A673 (cell line): ENCODE results near the gene ARHGAP26. TPM values are rescaled to one million over a fixed set of nuclear protein-coding genes. Genes with fewer than 3 reads are reported as not detected.

Experiments
- BruUV-seq: library from RNA; stranded (reverse); fragments of 400-500 nt; replicated peaks from 2 replicates; lab custom pipeline; 2021; lab: Mats Ljungman, UMichigan
- CTCF ChIA-PET: fragments of 300-600 bp; sonication (Branson Sonifier 250); formaldehyde crosslinking; loops from one replicate; lab custom pipeline; 2022; ENCODE audit warnings: antibody characterized with exemption; lab: Charles Lee
- POLR2A ChIA-PET: fragments of 300-600 bp; sonication (Branson Sonifier 250); formaldehyde crosslinking; loops from one replicate; lab custom pipeline; 2022; ENCODE audit warnings: antibody characterized with exemption; ENCODE audit not compliant: low non-redundant PET; lab: Charles Lee
- DNase-seq: peaks from one replicate; pipeline ENCODE4 v3.0.0-alpha.2; 2015; ENCODE audit warnings: low spot score
- H3K27ac ChIP-seq: fragments of 200-600 bp; sonication (generic); 2 replicates; pipeline ENCODE4 v1.5.1; 2016; ENCODE audit warnings: mixed run types, low read depth, mild to moderate bottlenecking, mixed read lengths, antibody characterized with exemption, low read length; ENCODE audit not compliant: poor library complexity, severe bottlenecking
- H3K27me3 ChIP-seq: fragments of 200-600 bp; sonication (generic); replicated peaks from 2 replicates; pipeline ENCODE4 v1.6.1; 2017; ENCODE audit warnings: mixed run types, low read depth, mild to moderate bottlenecking, mixed read lengths, antibody characterized with exemption, low read length; ENCODE audit not compliant: insufficient read depth, poor library complexity
- H3K36me3 ChIP-seq: fragments of 200-600 bp; sonication (generic); 2 replicates; pipeline ENCODE4 v1.6.1; 2016; ENCODE audit warnings: mixed run types, mild to moderate bottlenecking, mixed read lengths, antibody characterized with exemption, low read length; ENCODE audit not compliant: insufficient read depth, poor library complexity, severe bottlenecking
- H3K4me1 ChIP-seq: fragments of 200-600 bp; sonication (generic); 2 replicates; pipeline ENCODE4 v1.6.1; 2017; ENCODE audit warnings: mixed run types, mild to moderate bottlenecking, mixed read lengths, antibody characterized with exemption, low read length; ENCODE audit not compliant: insufficient read depth, poor library complexity, severe bottlenecking
- H3K4me3 ChIP-seq: fragments of 200-600 bp; sonication (generic); 2 replicates; pipeline ENCODE4 v1.5.1; 2016; ENCODE audit warnings: low read depth, mixed run types, mild to moderate bottlenecking, mixed read lengths, low read length; ENCODE audit not compliant: poor library complexity, severe bottlenecking
- H3K9me3 ChIP-seq: fragments of 200-600 bp; sonication (generic); 2 replicates; pipeline ENCODE4 v1.6.1; 2016; ENCODE audit warnings: mixed run types, low read depth, mild to moderate bottlenecking, mixed read lengths, antibody characterized with exemption, low read length; ENCODE audit not compliant: poor library complexity, severe bottlenecking
- CTCF ChIP-seq: fragments of 300-800, 200-600 bp; sonication (generic); conservative IDR thresholded peaks from 2 replicates; pipeline ENCODE4 v1.5.1; 2017; ENCODE audit warnings: low read depth, mild to moderate bottlenecking, antibody characterized with exemption, low read length, moderate library complexity, mixed read lengths
- EZH2 ChIP-seq: fragments of 200-600 bp; sonication (generic); IDR thresholded peaks from 2 replicates; pipeline ENCODE4 v1.6.1; 2017; ENCODE audit warnings: borderline replicate concordance, low read depth, mild to moderate bottlenecking, mixed read lengths, antibody characterized with exemption, low read length; ENCODE audit not compliant: poor library complexity, severe bottlenecking
- intact Hi-C: fragments of 100-400 bp; cut with micrococcal nuclease; formaldehyde crosslinking; loops from one replicate; pipeline ENCODE4 v1.10.0; 2022; ENCODE audit not compliant: unreplicated experiment
- total RNA-seq: library from RNA; stranded (reverse); gene quantifications from 2 replicates; pipeline ENCODE4 v1.2.3, GENCODE V29; 2021

The ARHGAP26 gene
- total RNA-seq, 1 experiment from 2014 or later: 25.5 TPM

DNA sequence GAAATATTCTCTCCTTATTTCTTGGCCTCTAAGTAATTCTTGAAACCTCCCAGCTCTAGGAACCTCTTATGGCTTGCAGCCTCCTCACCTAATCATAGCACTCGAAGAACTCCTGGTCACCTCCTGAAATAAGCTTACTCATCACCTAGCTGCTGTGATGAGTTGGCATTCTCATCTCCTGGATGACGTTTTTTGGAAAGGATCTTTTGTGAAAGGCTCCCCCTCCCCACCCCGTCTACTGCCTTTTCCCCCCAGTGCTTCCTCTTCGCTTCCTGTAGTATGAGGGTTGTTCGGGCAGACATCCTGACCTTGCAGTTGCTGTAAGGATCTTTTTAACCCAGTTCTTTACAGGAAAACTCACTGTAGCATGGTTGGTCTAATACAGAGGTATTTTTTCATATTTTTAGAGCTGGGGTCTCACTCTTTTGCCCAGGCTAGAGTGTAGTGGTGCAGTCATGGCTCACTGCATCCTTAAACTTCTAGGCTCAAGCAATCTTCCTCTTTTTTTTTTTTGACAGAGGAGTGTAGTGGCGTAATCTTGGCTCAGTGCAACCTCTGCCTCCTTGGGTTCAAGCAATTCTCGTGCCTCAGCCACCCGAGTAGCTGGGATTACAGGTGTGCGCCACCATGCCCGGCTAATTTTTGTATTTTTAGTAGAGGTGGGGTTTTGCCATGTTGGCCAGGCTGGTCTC lies 41.8 kb downstream of the ARHGAP26 start:
- CTCF ChIA-PET: no interaction called here
- POLR2A ChIA-PET: no interaction called here
- TF ChIP-seq EZH2 (no peak), CTCF (no peak)
- Histone ChIP-seq H3K4me1 (peaks cover 29% of the 10 kb centered on the region), H3K36me3 (no peaks in the 10 kb centered on the region), H3K4me3 (no peak overlapping the region), H3K27me3 (no peaks in the 10 kb centered on the region), H3K27ac (no peak overlapping the region), H3K9me3 (no peaks in the 10 kb centered on the region)
- intact Hi-C loops: no loop called here
- BruUV-seq: no TSS peak
- no peak for DNase-seq

GRCh38 chr5:142813220-142813619 lies 43.0 kb downstream of the ARHGAP26 start:
- intact Hi-C loops: no loop called here
- H3K4me3 ChIP-seq: no peak overlapping the region
- no peak for DNase-seq
- TF ChIP-seq CTCF: no peak
- no TSS peak for BruUV-seq
- H3K9me3 ChIP-seq: no peaks in the 10 kb centered on the region
- ChIA-PET POLR2A (no interaction called here), CTCF (no interaction called here)
- H3K27ac ChIP-seq: no peak overlapping the region
- H3K27me3 ChIP-seq: no peaks in the 10 kb centered on the region
- H3K36me3 ChIP-seq: no peaks in the 10 kb centered on the region
- H3K4me1 ChIP-seq: peaks cover 32% of the 10 kb centered on the region

GRCh38 chr5:142814122-142814521 lies 43.9 kb downstream of the ARHGAP26 start:
- Histone ChIP-seq H3K36me3 (no peaks in the 10 kb centered on the region), H3K27ac (no peak overlapping the region), H3K9me3 (no peaks in the 10 kb centered on the region), H3K4me3 (no peak overlapping the region), H3K27me3 (no peaks in the 10 kb centered on the region), H3K4me1 (peaks cover 24% of the 10 kb centered on the region)
- DNase-seq: no peak
- ChIA-PET POLR2A (no interaction called here), CTCF (no interaction called here)
- TF ChIP-seq EZH2 (no peak), CTCF (no peak)
- intact Hi-C loops: no loop called here
- BruUV-seq: no TSS peak
